AG09309 (cell line): Measurements from ENCODE around the gene PTPRN2.
"Not testable (repeated sequence)": the region's sequence is repeated elsewhere in the genome, so short reads cannot be mapped to it uniquely, and the experiment has no call there.

Source experiments
- DNase-seq: peaks from one replicate; pipeline ENCODE4 v3.0.0-alpha.2; 2010; ENCODE audit warnings: low read depth
- H3K4me3 ChIP-seq: 2 replicates; pipeline ENCODE4 v1.5.1; 2011; ENCODE audit warnings: mild to moderate bottlenecking, low read depth, low read length, moderate library complexity; ENCODE audit not compliant: control insufficient read depth
- CTCF ChIP-seq: IDR thresholded peaks from 2 replicates; pipeline ENCODE4 v1.5.1; 2011; ENCODE audit warnings: mild to moderate bottlenecking, low read depth, low read length, inconsistent platforms; ENCODE audit not compliant: insufficient read depth, control insufficient read depth; ENCODE audit errors: missing control alignments

Gene PTPRN2

GRCh38 chr7:158257516-158258410, 329.9 kb downstream of the PTPRN2 start:
- DNase-seq = no peak
- no peak overlapping the region for H3K4me3 ChIP-seq
- TF ChIP-seq CTCF = no peak

- no peak for TF ChIP-seq CTCF
- no peak overlapping the region for H3K4me3 ChIP-seq
- DNase-seq = no peak
Measured at GRCh38 chr7:158257001-158257400, 330.6 kb downstream of the PTPRN2 start.

GRCh38 chr7:158256091-158256816, 331.4 kb downstream of the PTPRN2 start:
- no peak for TF ChIP-seq CTCF
- H3K4me3 ChIP-seq = no peak overlapping the region
- no peak for DNase-seq

GRCh38 chr7:158255558-158255957, 332.1 kb downstream of the PTPRN2 start:
- no peak overlapping the region for H3K4me3 ChIP-seq
- DNase-seq = no peak
- no peak for TF ChIP-seq CTCF

GRCh38 chr7:158255156-158255555, 332.5 kb downstream of the PTPRN2 start:
- DNase-seq = no peak
- no peak for TF ChIP-seq CTCF

GRCh38 chr7:158253670-158254045, 334.0 kb downstream of the PTPRN2 start:
- not testable (repeated sequence) for DNase-seq, H3K4me3 ChIP-seq

More at GRCh38 chr7:158255156-158255555, 332.5 kb downstream of the PTPRN2 start:
- no peak overlapping the region for H3K4me3 ChIP-seq
